Measurements from ENCODE around the gene FAM50A. TPM values are rescaled to one million over a fixed set of nuclear protein-coding genes. Genes with fewer than 3 reads are reported as not detected.

Gene FAM50A
- total RNA-seq, 4 donors from 2014 or later, result 16.2 to 31.5 (median 23.3) TPM

GRCh38 chrX:154487518-154488290, 43.8 kb downstream of the FAM50A start:
- Histone ChIP-seq H3K4me3 (no peak overlapping the region), H3K27ac (no peak overlapping the region), H3K4me1 (peaks cover 32% of the 10 kb centered on the region), H3K27me3 (no peaks in the 10 kb centered on the region), H3K9me3 (no peaks in the 10 kb centered on the region), H3K36me3 (no peaks in the 10 kb centered on the region)
- peak in 1 of 2 donors; percentile 61 for DNase-seq (ENCODE audit: low spot score in 2 of 2)
- 94% methylated on average over 16 of the region's 28 CpGs for WGBS
- TF ChIP-seq POLR2A (IDR thresholded peaks at IDR 0.05), result no peak
- no peak for TF ChIP-seq CTCF (IDR thresholded peaks at IDR 0.05)
- no peak for TF ChIP-seq EP300 (IDR thresholded peaks at IDR 0.05)
- TF ChIP-seq POLR2AphosphoS5 (IDR thresholded peaks at IDR 0.05), result no peak

GRCh38 chrX:154488336-154489075, 44.6 kb downstream of the FAM50A start:
- H3K4me1 ChIP-seq, result peaks cover 32% of the 10 kb centered on the region
- no peaks in the 10 kb centered on the region for H3K9me3 ChIP-seq
- no peaks in the 10 kb centered on the region for H3K27me3 ChIP-seq
- 90% methylated on average over 14 of the region's 20 CpGs for WGBS
- DNase-seq (ENCODE audit: low spot score in 2 of 2), result peak in 1 of 2 donors; percentile 66
- H3K27ac ChIP-seq, result no peak overlapping the region
- no peaks in the 10 kb centered on the region for H3K36me3 ChIP-seq
- H3K4me3 ChIP-seq, result no peak overlapping the region
- TF ChIP-seq POLR2AphosphoS5 (IDR thresholded peaks at IDR 0.05) (no peak), POLR2A (IDR thresholded peaks at IDR 0.05) (no peak), CTCF (IDR thresholded peaks at IDR 0.05) (no peak), EP300 (IDR thresholded peaks at IDR 0.05) (no peak)

- Histone ChIP-seq H3K9me3 (no peaks in the 10 kb centered on the region), H3K4me3 (peak overlapping the region; percentile 71), H3K27ac (no peak overlapping the region), H3K27me3 (no peaks in the 10 kb centered on the region), H3K4me1 (peaks cover 32% of the 10 kb centered on the region), H3K36me3 (no peaks in the 10 kb centered on the region)
- TF ChIP-seq POLR2AphosphoS5 (IDR thresholded peaks at IDR 0.05) (no peak), EP300 (IDR thresholded peaks at IDR 0.05) (no peak), POLR2A (IDR thresholded peaks at IDR 0.05) (no peak), CTCF (IDR thresholded peaks at IDR 0.05) (no peak)
- 77% methylated on average over 3 of the region's 4 CpGs for WGBS
- no peak for DNase-seq (ENCODE audit: low spot score in 2 of 2)
Observed at GRCh38 chrX:154489182-154489581, 45.2 kb downstream of the FAM50A start.

GRCh38 chrX:154490021-154490413, 46.1 kb downstream of the FAM50A start:
- no peak for TF ChIP-seq EP300 (IDR thresholded peaks at IDR 0.05)
- TF ChIP-seq POLR2AphosphoS5 (IDR thresholded peaks at IDR 0.05), result no peak
- TF ChIP-seq POLR2A (IDR thresholded peaks at IDR 0.05), result no peak
- TF ChIP-seq CTCF (IDR thresholded peaks at IDR 0.05), result no peak
- peak in 1 of 2 donors; percentile 80 for DNase-seq (ENCODE audit: low spot score in 2 of 2)
- peaks cover 27% of the 10 kb centered on the region for H3K4me1 ChIP-seq
- no peaks in the 10 kb centered on the region for H3K9me3 ChIP-seq
- WGBS, result 31% methylated on average over 4 of the region's 19 CpGs
- peak overlapping the region; percentile 94 for H3K27ac ChIP-seq
- H3K4me3 ChIP-seq, result peak overlapping the region; percentile 71
- no peaks in the 10 kb centered on the region for H3K27me3 ChIP-seq
- H3K36me3 ChIP-seq, result no peaks in the 10 kb centered on the region
